NCI-H2196 (cell line): ENCODE results near the gene ROCK1.
A peak's percentile ranks its signal among the peaks of the same experiment; 100 is the strongest.

Source experiments
- DNase-seq: peaks from one replicate; lab custom pipeline; 2025; ENCODE audit not compliant: unreplicated experiment; lab: John Stamatoyannopoulos, UW

Gene ROCK1

GRCh38 chr18:21109936-21110712 is 1.5 kb downstream of the ROCK1 start:
- DNase-seq, result no peak

- no peak for DNase-seq
Observed at GRCh38 chr18:21105936-21106335, 5.7 kb downstream of the ROCK1 start.

- DNase-seq, result no peak
Observed at GRCh38 chr18:21101172-21101571, 10.4 kb downstream of the ROCK1 start.

- no peak for DNase-seq
Observed at GRCh38 chr18:21100678-21101077, 10.9 kb downstream of the ROCK1 start.

- no peak for DNase-seq
Observed at GRCh38 chr18:21100146-21100545, 11.5 kb downstream of the ROCK1 start.

DNA sequence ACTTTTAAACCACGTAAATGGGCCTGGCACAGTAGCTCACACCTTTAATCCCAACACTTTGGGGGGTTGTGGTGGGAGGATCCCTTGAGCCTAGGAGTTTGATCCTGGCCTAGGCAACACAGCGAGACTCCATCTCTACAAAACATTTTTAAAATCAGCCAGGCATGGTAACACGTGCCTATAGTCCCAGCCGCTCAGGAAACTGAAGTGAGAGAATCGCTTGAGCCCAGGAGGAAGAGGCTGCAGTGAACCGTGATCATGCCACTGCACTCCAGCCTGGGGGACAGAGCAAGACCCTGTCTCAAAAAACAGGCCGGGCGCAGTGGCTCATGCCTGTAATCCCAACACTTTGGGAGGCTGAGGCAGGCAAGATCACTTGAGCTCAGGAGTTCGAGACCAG is 12.2 kb downstream of the ROCK1 start:
- no peak for DNase-seq

- no peak for DNase-seq
Observed at GRCh38 chr18:21096760-21097159, 14.9 kb downstream of the ROCK1 start.

- DNase-seq, result no peak
Observed at GRCh38 chr18:21093133-21093532, 18.5 kb downstream of the ROCK1 start.

DNA sequence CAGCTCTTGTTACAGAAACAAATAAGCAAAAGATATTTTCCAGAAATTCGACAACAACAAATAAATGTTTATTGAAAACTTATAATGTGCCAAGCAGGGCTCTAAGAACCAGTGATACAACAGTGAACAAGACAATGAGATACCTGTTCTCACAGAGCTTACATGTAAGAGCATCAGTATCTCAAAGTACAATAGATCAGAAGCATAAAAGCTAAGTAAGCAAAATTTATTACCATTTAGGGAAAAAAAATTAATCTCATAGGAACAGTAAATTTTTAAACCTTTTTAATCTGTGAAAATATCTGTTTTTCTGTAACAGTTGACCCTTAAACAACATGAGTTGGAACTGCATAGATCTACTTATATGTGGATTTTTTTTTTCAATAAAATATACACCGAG is 20.9 kb downstream of the ROCK1 start:
- no peak for DNase-seq

- no peak for DNase-seq
Observed at GRCh38 chr18:21085579-21086166, 25.9 kb downstream of the ROCK1 start.

DNA sequence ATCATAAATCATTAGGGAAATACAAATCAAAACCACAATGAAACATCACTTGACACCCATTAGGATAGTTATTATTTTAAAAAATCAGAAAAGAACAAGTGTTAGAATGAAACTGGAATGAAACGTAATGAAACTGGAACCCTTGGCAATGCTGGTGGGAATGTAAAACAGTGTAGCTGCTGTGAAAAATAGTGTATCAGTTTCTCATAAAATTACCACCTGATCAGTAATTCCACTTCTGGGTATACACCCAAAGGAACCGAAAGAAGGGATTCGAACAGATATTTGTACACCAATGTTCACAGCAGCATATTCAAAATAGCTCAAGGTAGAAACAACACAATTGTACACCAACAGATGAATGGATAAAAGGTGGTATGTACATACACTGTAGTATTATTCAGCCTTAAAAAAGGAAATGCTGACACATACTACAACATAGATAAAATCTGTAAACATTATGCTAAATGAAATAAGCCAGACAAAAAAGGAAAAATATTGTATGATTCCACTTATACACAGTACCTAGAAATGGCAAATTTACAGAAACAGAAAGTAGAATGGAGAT is 27.0 kb downstream of the ROCK1 start:
- DNase-seq, result no peak

DNA sequence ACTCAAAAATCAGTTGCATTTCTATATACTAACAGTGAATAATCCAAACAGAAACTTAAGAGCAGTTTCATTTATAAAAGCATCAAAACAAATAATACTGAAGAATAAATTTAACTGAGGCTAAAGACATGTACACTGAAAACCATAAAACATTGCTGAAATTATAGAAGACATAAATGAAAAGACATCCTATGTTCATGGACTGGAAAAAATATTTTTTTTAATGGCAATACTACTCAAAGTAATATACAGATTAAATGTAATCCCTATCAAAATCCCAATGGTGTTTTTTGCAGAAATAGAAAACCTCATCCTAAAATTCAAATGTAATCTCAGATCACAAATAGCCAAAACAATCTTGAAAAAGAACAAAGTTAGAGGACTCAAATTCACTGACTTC is 28.6 kb downstream of the ROCK1 start:
- DNase-seq, result no peak

GRCh38 chr18:21081426-21081825 is 30.2 kb downstream of the ROCK1 start:
- DNase-seq, result no peak

DNA sequence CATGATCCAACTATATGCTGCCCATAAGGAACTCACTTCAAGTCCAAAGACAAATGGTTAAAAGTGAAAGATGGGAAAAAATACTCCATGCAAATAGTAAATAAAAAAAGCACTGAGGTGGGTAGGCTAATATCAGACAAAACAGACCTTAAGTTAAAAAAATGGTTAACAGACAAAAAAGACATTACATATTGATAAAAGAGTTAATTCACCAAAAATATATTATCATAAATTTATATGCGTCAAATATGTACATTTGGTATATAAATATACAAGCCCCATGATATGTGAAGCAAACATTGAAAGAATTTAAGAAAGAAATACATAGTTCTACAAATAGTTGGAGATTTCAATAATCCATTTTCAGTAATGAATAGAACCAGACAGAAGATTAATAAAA is 31.0 kb downstream of the ROCK1 start:
- no peak for DNase-seq

GRCh38 chr18:21074336-21075323 is 37.0 kb downstream of the ROCK1 start:
- peak; percentile 33 for DNase-seq

DNA sequence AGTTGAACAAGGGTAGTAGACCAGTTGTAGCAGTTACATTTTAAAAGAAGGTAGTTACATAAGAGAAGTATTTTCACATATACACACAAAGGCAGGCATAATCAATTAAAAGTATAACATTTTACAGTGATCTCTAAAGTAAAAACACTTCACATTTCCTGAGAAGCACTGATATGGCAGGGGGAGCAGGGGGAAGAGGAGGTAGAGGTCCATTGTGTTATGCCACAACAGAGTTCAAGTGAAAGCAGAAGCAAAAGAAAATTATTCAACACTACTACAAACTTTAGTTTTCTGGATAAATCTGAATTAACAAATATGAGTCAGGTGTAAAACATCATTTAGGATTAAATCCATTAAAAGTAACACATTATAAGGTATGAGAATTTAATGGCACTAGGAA is 38.4 kb downstream of the ROCK1 start:
- DNase-seq, result no peak

- DNase-seq, result no peak
Observed at GRCh38 chr18:21071071-21071470, 40.5 kb downstream of the ROCK1 start.

DNA sequence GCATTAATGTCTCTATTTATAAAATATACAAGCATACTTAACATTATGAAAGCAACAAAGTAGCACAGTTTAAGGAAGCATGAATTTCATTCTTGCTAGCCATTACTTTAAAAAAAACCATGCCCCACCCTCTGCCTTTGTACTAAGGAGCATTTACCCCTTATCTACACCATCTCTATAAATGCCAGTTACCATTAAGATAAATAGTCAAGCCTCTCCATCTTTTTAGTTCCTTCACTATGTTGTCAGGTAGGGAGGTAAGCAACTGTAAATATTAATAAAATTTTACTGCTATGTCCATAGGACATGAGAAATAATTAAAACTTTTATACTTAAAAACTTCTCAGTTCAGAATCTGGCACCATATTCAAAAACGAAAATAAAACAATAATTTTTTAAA is 42.1 kb downstream of the ROCK1 start:
- no peak for DNase-seq

GRCh38 chr18:21064347-21064746 is 47.3 kb downstream of the ROCK1 start:
- DNase-seq, result no peak

- no peak for DNase-seq
Observed at GRCh38 chr18:21063011-21063410, 48.6 kb downstream of the ROCK1 start.

DNA sequence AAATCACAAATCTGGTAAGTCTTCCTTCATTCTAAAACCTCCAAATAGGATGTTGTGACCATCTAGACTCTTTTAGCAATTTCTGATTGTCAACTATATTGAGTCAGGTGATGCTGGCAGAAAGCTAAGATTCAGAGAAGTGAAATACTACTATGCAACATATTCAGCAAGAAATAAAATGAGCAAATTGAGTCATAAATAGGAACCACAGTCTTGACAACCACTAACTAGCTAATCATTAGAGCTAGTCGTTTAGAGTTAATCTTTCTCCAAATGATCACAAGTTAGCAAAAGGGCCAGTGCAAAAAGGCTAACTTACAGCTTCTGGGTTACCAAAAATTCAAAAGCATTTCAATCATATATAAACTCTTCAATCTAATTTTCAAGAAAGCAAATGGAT is 54.5 kb downstream of the ROCK1 start:
- DNase-seq, result no peak
